ENCODE results near the gene CHST3.

The CHST3 gene

GRCh38 chr10:72001033-72001395 lies 36.8 kb downstream of the CHST3 start:
- no peak for DNase-seq (ENCODE audit: low read depth)
- TF ChIP-seq CTCF (IDR thresholded peaks at IDR 0.05; ENCODE audit: insufficient read depth, low read depth, low read length, missing control alignments) = no peak
- no peak overlapping the region for H3K4me3 ChIP-seq (ENCODE audit: low read length)

GRCh38 chr10:72002354-72003295 lies 38.4 kb downstream of the CHST3 start:
- TF ChIP-seq CTCF (IDR thresholded peaks at IDR 0.05; ENCODE audit: insufficient read depth, low read depth, low read length, missing control alignments) = no peak
- DNase-seq (ENCODE audit: low read depth) = no peak
- H3K4me3 ChIP-seq (ENCODE audit: low read length) = no peak overlapping the region

- TF ChIP-seq CTCF (IDR thresholded peaks at IDR 0.05; ENCODE audit: insufficient read depth, low read depth, low read length, missing control alignments) = no peak
- no peak for DNase-seq (ENCODE audit: low read depth)
- H3K4me3 ChIP-seq (ENCODE audit: low read length) = no peak overlapping the region
These were observed 41.8 kb downstream of the CHST3 start for GRCh38 chr10:72006026-72006425.

- no peak for TF ChIP-seq CTCF (IDR thresholded peaks at IDR 0.05; ENCODE audit: insufficient read depth, low read depth, low read length, missing control alignments)
- no peak for DNase-seq (ENCODE audit: low read depth)
- H3K4me3 ChIP-seq (ENCODE audit: low read length) = no peak overlapping the region
These were observed 43.2 kb downstream of the CHST3 start for GRCh38 chr10:72007246-72007892.

GRCh38 chr10:72008096-72008981 lies 44.1 kb downstream of the CHST3 start:
- no peak overlapping the region for H3K4me3 ChIP-seq (ENCODE audit: low read length)
- peak; percentile 73 for DNase-seq (ENCODE audit: low read depth)
- TF ChIP-seq CTCF (IDR thresholded peaks at IDR 0.05; ENCODE audit: insufficient read depth, low read depth, low read length, missing control alignments) = no peak

GRCh38 chr10:72009051-72009424 lies 44.8 kb downstream of the CHST3 start:
- peak; percentile 96 for DNase-seq (ENCODE audit: low read depth)
- no peak overlapping the region for H3K4me3 ChIP-seq (ENCODE audit: low read length)
- TF ChIP-seq CTCF (IDR thresholded peaks at IDR 0.05; ENCODE audit: insufficient read depth, low read depth, low read length, missing control alignments) = no peak

Data from epithelial cell of esophagus (primary cell).